GM12878 (cell line): ENCODE data around the gene NEBL. TPM values are rescaled to one million over a fixed set of nuclear protein-coding genes. Genes with fewer than 3 reads are reported as not detected.

Experiments
- CHD2 ChIP-seq: IDR thresholded peaks from 2 replicates; pipeline ENCODE4 v1.6.1; 2011; ENCODE audit warnings: low read depth, low read length, improper control_type of control experiment, borderline replicate concordance
- KDM1A ChIP-seq: fragments of 200-600 bp; sonication (generic); IDR thresholded peaks from 2 replicates; pipeline ENCODE4 v1.6.1; 2016; ENCODE audit warnings: borderline replicate concordance
- TCF3 ChIP-seq: IDR thresholded peaks from 2 replicates; pipeline ENCODE4 v1.6.1; 2012; ENCODE audit warnings: low read depth, mild to moderate bottlenecking, low read length, borderline replicate concordance; ENCODE audit not compliant: insufficient read depth
- ZNF274 ChIP-seq: IDR thresholded peaks from one replicate; pipeline ENCODE4 v1.8.0; 2011; ENCODE audit not compliant: insufficient read length, insufficient read depth
- polyA plus RNA-seq, 11 experiments: library from polyadenylated mRNA; depleted of rRNA in 4 of 11; unstranded in 6 of 11; stranded (reverse) in 5 of 11; fragments of >200 nt; fragmentation: Nextera tagmentation in 4 of 11; fragmentation: Illumina TruSeq in 1 of 11; extraction: Ambion mirVana in 4 of 11; extraction: Trizol in 1 of 11; gene quantifications; 1 replicate in 1 of 11; 2 replicates in 10 of 11; pipeline versions ENCODE4 v1.2.1 to v1.2.3, GENCODE V29; 2011 to 2016; ENCODE audit warnings: inconsistent platforms in 2 of 11, missing spikeins in 2 of 11, low read depth in 1 of 11
- total RNA-seq, 4 experiments: library from RNA; depleted of rRNA in 3 of 4; stranded (reverse); fragments of >200 nt in 3 of 4; fragmentation: Illumina TruSeq in 1 of 4; extraction: Trizol in 1 of 4; gene quantifications; 2 replicates each; pipeline versions ENCODE4 v1.2.1 to v1.2.3, GENCODE V29; 2013 to 2021
- TF ChIP-seq, protein P1 (sequence below): IDR thresholded peaks from 2 replicates; pipeline ENCODE4 v1.6.1; 2012; ENCODE audit warnings: improper control_type of control experiment, low read depth, low read length; ENCODE audit not compliant: insufficient replicate concordance
- TF ChIP-seq, protein P2 (sequence below): fragments of 450-650 bp; conservative IDR thresholded peaks from 2 replicates; pipeline ENCODE4 v1.6.1; 2017; ENCODE audit warnings: mild to moderate bottlenecking, moderate library complexity

The NEBL gene
- total and polyA plus RNA-seq, 10 of the 15 experiments (the other 5 are each of a cell fraction or from before 2014, with no cell fraction given), result 0.04 to 0.56 (median 0.11) TPM; not detected in 6

DNA sequence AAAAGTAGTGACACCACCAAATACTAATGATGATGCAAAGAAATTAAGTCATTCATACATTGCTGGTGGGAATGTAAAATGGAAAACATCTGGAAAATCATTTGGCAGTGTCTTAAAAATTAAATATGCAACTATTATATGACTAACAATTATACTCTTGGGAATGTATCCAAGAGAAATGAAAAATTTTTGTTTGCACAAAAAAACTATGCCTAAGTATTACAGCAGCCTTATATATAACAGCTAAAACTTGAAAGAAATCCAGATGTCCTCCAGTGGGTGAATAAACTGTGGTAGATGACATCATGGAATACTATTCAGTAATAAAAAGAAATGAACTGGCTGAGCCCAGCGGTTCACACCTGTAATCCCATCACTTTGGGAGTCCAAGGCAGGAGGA is 132.0 kb downstream of the NEBL start (continued):
- TF ChIP-seq, protein P1, sequence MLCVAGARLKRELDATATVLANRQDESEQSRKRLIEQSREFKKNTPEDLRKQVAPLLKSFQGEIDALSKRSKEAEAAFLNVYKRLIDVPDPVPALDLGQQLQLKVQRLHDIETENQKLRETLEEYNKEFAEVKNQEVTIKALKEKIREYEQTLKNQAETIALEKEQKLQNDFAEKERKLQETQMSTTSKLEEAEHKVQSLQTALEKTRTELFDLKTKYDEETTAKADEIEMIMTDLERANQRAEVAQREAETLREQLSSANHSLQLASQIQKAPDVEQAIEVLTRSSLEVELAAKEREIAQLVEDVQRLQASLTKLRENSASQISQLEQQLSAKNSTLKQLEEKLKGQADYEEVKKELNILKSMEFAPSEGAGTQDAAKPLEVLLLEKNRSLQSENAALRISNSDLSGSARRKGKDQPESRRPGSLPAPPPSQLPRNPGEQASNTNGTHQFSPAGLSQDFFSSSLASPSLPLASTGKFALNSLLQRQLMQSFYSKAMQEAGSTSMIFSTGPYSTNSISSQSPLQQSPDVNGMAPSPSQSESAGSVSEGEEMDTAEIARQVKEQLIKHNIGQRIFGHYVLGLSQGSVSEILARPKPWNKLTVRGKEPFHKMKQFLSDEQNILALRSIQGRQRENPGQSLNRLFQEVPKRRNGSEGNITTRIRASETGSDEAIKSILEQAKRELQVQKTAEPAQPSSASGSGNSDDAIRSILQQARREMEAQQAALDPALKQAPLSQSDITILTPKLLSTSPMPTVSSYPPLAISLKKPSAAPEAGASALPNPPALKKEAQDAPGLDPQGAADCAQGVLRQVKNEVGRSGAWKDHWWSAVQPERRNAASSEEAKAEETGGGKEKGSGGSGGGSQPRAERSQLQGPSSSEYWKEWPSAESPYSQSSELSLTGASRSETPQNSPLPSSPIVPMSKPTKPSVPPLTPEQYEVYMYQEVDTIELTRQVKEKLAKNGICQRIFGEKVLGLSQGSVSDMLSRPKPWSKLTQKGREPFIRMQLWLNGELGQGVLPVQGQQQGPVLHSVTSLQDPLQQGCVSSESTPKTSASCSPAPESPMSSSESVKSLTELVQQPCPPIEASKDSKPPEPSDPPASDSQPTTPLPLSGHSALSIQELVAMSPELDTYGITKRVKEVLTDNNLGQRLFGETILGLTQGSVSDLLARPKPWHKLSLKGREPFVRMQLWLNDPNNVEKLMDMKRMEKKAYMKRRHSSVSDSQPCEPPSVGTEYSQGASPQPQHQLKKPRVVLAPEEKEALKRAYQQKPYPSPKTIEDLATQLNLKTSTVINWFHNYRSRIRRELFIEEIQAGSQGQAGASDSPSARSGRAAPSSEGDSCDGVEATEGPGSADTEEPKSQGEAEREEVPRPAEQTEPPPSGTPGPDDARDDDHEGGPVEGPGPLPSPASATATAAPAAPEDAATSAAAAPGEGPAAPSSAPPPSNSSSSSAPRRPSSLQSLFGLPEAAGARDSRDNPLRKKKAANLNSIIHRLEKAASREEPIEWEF, result no peak
- TF ChIP-seq, protein P2, sequence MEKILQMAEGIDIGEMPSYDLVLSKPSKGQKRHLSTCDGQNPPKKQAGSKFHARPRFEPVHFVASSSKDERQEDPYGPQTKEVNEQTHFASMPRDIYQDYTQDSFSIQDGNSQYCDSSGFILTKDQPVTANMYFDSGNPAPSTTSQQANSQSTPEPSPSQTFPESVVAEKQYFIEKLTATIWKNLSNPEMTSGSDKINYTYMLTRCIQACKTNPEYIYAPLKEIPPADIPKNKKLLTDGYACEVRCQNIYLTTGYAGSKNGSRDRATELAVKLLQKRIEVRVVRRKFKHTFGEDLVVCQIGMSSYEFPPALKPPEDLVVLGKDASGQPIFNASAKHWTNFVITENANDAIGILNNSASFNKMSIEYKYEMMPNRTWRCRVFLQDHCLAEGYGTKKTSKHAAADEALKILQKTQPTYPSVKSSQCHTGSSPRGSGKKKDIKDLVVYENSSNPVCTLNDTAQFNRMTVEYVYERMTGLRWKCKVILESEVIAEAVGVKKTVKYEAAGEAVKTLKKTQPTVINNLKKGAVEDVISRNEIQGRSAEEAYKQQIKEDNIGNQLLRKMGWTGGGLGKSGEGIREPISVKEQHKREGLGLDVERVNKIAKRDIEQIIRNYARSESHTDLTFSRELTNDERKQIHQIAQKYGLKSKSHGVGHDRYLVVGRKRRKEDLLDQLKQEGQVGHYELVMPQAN, result no peak
- TF ChIP-seq TCF3 (no peak), KDM1A (no peak), CHD2 (no peak), ZNF274 (no peak)
